Tibial nerve (tissue), 4 donors: ENCODE results near the gene DHRS1. TPM values are rescaled to one million over a fixed set of nuclear protein-coding genes. Genes with fewer than 3 reads are reported as not detected.
"Not testable (repeated sequence)": the region's sequence is repeated elsewhere in the genome, so short reads cannot be mapped to it uniquely, and the experiment has no call there.

Source experiments
- DNase-seq, 2 donors: peaks; one replicate each; pipeline ENCODE4 v3.0.0-alpha.2; 2019; ENCODE audit warnings: low spot score in 2 of 2
- H3K27ac ChIP-seq, 4 donors: fragments of 200-600 bp; sonication (generic) in 3 of 4; one replicate each; pipeline ENCODE4 v1.5.1; 2017 to 2019; ENCODE audit warnings: mild to moderate bottlenecking in 1 of 4
- H3K27me3 ChIP-seq, 2 donors: fragments of 200-600 bp; sonication (generic) in 1 of 2; one replicate each; pipeline versions ENCODE4 v1.5.1 to v1.6.0; 2017 to 2019
- H3K36me3 ChIP-seq, 3 donors: fragments of 200-600 bp; sonication (generic); one replicate each; pipeline ENCODE4 v1.5.1; 2018 to 2019
- H3K4me1 ChIP-seq, 4 donors: fragments of 200-600 bp; sonication (generic) in 3 of 4; one replicate each; pipeline ENCODE4 v1.5.1; 2017 to 2019
- H3K4me3 ChIP-seq, 4 donors: fragments of 200-600 bp; sonication (generic) in 3 of 4; one replicate each; pipeline ENCODE4 v1.5.1; 2017 to 2019; ENCODE audit warnings: mild to moderate bottlenecking in 1 of 4, moderate library complexity in 1 of 4
- H3K9me3 ChIP-seq, 4 donors: fragments of 200-600 bp; sonication (generic) in 3 of 4; one replicate each; pipeline ENCODE4 v1.5.1; 2017 to 2019
- EP300 ChIP-seq, 2 donors: sonication (generic); formaldehyde crosslinking; IDR thresholded peaks; one replicate each; pipeline ENCODE4 v1.6.1; 2017; ENCODE audit warnings: antibody characterized with exemption in 2 of 2, mild to moderate bottlenecking in 1 of 2
- POLR2A ChIP-seq, 2 donors: fragments of 450-650 bp; IDR thresholded peaks; one replicate each; pipeline ENCODE4 v1.6.1; 2017; ENCODE audit warnings: antibody characterized with exemption in 2 of 2, mild to moderate bottlenecking in 2 of 2, moderate library complexity in 2 of 2
- WGBS, 2 donors: methylation state at CpG; one replicate each; pipeline ENCODE4 v1.1.5; 2018; 5-methylcytosine and 5-hydroxymethylcytosine counted together
- total RNA-seq, 4 donors: library from RNA; depleted of rRNA; stranded (reverse); fragments of >200 nt; gene quantifications; one replicate each; pipeline ENCODE4 v1.1.0, GENCODE V29; 2016
- TF ChIP-seq, protein P1 (sequence below), 5 experiments: fragments of 200-600 bp in 3 of 5; fragments of 450-650 bp in 2 of 5; sonication (generic) in 3 of 5; IDR thresholded peaks; one replicate each; pipeline ENCODE4 v1.5.1; 2016 to 2019; ENCODE audit warnings: antibody characterized with exemption in 5 of 5, mild to moderate bottlenecking in 3 of 5, moderate library complexity in 2 of 5

Gene DHRS1
- total RNA-seq, 4 donors from 2014 or later: 15.7 to 43.5 (median 22.6) TPM

DNA sequence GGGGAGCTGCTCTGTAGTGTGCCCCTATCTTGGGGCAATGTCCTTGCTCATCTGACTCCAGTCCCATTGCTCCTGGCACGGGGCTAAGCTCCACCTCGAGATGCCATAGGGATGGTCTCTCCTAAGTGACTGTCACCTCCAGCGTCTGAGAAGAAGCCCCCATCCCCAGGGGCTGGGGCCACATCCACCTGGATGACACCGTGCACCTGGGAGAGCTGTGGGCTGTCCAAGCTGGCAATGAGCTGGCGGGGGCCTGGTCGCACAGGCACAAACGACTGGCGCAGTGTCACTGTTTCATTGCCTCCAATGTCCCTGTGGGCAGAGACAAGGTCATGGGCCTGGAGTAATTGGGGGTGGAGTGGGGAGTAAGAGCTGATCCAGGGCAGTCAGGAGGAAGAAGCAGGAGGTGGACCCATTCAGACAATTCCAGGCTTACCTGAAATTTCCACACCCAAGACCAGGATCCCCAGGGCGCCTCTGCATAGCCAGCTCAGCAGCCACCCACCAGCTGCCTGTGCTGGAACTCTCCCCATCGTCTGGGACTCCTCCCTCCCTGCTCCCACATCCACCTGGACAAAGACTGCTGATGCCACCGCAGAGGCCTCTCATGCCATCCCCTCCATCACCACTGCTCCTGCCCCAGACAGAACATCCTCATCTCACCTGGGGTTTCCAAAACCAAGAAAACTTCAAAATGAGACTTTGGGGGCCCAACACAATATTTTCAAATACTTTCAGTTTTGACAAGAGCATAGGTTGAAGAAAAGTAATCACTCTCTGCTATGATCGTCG is 50.2 kb downstream of the DHRS1 start:
- no peaks in the 10 kb centered on the region for H3K27me3 ChIP-seq
- DNase-seq: no peak
- 71 to 78% methylated on average over 12 to 13 of the region's 13 CpGs for WGBS, 2 donors
- TF ChIP-seq POLR2A (IDR thresholded peaks at IDR 0.05): no peak
- no peak overlapping the region for H3K27ac ChIP-seq
- no peak overlapping the region for H3K4me3 ChIP-seq
- no peaks in the 10 kb centered on the region for H3K9me3 ChIP-seq
- H3K36me3 ChIP-seq: peaks cover 0 to 40% (median 0%) of the 10 kb centered on the region in 3 donors
- H3K4me1 ChIP-seq: no peaks in the 10 kb centered on the region

DNA sequence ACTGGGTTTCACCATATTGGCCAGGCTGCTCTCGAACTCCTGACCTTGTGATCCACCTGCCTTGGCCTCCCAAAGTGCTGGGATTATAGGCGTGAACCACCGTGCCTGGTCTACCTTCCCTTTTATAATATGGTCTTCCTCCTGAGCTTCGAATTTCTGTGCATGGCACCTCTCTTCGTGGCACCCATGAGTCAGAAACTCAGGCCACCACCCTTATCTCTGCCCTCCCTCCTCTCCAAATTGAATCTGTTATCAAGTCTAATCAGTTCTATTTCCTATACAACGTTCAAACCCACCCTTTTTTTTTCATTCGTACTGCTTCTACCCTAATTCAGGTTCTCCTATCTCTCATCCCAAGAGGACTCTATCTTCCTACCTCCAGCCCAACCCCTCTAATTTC is 52.2 kb downstream of the DHRS1 start:
- peaks cover 0 to 20% (median 0%) of the 10 kb centered on the region in 3 donors for H3K36me3 ChIP-seq
- TF ChIP-seq, protein P1, sequence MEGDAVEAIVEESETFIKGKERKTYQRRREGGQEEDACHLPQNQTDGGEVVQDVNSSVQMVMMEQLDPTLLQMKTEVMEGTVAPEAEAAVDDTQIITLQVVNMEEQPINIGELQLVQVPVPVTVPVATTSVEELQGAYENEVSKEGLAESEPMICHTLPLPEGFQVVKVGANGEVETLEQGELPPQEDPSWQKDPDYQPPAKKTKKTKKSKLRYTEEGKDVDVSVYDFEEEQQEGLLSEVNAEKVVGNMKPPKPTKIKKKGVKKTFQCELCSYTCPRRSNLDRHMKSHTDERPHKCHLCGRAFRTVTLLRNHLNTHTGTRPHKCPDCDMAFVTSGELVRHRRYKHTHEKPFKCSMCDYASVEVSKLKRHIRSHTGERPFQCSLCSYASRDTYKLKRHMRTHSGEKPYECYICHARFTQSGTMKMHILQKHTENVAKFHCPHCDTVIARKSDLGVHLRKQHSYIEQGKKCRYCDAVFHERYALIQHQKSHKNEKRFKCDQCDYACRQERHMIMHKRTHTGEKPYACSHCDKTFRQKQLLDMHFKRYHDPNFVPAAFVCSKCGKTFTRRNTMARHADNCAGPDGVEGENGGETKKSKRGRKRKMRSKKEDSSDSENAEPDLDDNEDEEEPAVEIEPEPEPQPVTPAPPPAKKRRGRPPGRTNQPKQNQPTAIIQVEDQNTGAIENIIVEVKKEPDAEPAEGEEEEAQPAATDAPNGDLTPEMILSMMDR (IDR thresholded peaks at IDR 0.05): no peak
- TF ChIP-seq EP300 (IDR thresholded peaks at IDR 0.05) (no peak), POLR2A (IDR thresholded peaks at IDR 0.05) (no peak)
- no peaks in the 10 kb centered on the region for H3K9me3 ChIP-seq
- no peak overlapping the region for H3K4me3 ChIP-seq
- no peaks in the 10 kb centered on the region for H3K27me3 ChIP-seq
- no peak for DNase-seq
- WGBS, 2 donors: 70 to 81% methylated on average over 7 of the region's 7 CpGs
- no peak overlapping the region for H3K27ac ChIP-seq
- H3K4me1 ChIP-seq: peaks cover 0 to 9% (median 7%) of the 10 kb centered on the region in 4 donors

DNA sequence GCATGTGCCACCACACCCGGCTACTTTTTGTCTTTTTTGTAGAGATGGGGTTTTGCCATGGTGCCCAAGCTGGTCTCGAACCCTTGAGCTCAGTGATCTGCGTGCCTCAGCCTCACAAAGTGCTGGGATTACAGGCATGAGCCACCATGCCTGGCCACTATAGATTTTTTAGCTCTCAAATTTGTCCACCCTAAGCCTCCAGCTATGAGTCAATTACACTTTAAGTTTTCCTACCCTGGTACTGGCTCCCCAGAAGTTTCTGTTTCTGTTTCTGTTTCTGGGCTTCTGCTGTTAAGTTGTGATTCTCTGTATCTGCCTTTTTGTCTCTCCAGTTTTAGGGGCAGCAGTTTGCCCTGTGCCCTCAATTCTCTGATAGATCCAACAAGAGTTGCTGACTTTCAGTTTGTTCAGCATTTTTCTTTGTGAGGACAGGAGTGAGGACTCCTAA is 52.8 kb downstream of the DHRS1 start:
- no peak overlapping the region for H3K4me3 ChIP-seq
- peaks cover 0 to 9% (median 7%) of the 10 kb centered on the region in 4 donors for H3K4me1 ChIP-seq
- peaks cover 0 to 15% (median 0%) of the 10 kb centered on the region in 3 donors for H3K36me3 ChIP-seq
- peak overlapping the region in 1 of 4 donors; percentile 28 for H3K27ac ChIP-seq
- H3K9me3 ChIP-seq: no peaks in the 10 kb centered on the region
- TF ChIP-seq POLR2A (IDR thresholded peaks at IDR 0.05) (no peak), EP300 (IDR thresholded peaks at IDR 0.05) (no peak)
- TF ChIP-seq, protein P1 (IDR thresholded peaks at IDR 0.05): no peak
- no peak for DNase-seq
- no peaks in the 10 kb centered on the region for H3K27me3 ChIP-seq
- 78 to 88% methylated on average over 3 of the region's 3 CpGs for WGBS, 2 donors

DNA sequence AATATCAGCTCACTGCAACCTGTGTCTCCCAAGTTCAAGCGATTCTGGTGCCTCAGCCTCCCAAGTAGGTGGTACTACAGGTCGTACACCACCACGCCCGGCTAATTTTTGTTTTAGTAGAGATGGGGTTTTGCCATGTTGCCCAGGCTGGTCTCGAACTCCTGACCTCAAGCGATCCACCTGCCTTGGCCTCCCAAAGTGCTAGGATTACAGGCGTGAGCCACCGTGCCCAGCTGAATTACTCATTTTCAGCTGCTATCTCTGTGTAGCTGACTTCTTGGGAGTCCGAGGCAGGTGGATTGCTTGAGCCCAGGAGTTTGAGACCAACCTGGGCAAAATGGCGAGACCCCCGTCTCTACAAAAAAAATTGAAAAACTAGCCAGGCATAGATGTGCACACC is 54.2 kb downstream of the DHRS1 start:
- 85 to 93% methylated on average over 11 of the region's 11 CpGs for WGBS, 2 donors
- not testable (repeated sequence) for DNase-seq

DNA sequence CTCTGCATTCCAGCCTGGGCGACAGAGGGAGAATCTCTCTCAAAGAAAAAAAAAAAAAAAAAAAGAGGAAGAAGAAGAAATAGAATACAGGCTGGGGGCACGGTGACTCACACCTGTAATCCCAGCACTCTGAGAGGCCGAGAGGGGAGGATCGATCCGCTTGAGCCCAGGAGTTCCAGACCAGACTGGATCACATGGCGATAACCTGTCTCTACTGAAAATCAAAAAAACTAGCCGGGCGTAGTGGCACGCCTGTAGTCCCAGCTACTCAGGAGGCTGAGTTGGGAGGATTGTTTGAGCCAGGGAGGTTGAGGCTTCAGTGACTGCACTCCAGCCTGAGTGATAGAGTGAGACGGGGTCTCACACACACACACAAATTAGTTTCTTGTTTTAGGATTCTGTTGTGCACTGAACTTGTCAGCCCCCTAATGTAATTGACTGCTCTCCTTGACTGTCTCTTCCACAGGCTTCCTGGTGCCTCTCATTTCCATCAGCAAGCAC is 56.2 kb downstream of the DHRS1 start:
- 61 to 71% methylated on average over 10 of the region's 10 CpGs for WGBS, 2 donors
- Histone ChIP-seq H3K27me3 (no peaks in the 10 kb centered on the region), H3K4me1 (peaks cover 0 to 43% (median 30%) of the 10 kb centered on the region in 4 donors), H3K9me3 (no peaks in the 10 kb centered on the region), H3K36me3 (peaks cover 6 to 28% (median 9%) of the 10 kb centered on the region in 3 donors), H3K4me3 (peak overlapping the region; percentile 55 to 83 (median 76)), H3K27ac (peak overlapping the region; percentile 92 to 100 (median 100))
- no peak for DNase-seq
- TF ChIP-seq, protein P1 (IDR thresholded peaks at IDR 0.05): no peak
- TF ChIP-seq POLR2A (IDR thresholded peaks at IDR 0.05): no peak
- no peak for TF ChIP-seq EP300 (IDR thresholded peaks at IDR 0.05)

More for the DNA sequence above, 54.2 kb downstream of the DHRS1 start:
- H3K4me3 ChIP-seq, H3K9me3 ChIP-seq, H3K27ac ChIP-seq, H3K27me3 ChIP-seq: not testable (repeated sequence)
- Histone ChIP-seq H3K4me1 (peaks cover 0 to 23% (median 21%) of the 10 kb centered on the region in 4 donors), H3K36me3 (peaks cover 3 to 18% (median 4%) of the 10 kb centered on the region in 3 donors)

DNA sequence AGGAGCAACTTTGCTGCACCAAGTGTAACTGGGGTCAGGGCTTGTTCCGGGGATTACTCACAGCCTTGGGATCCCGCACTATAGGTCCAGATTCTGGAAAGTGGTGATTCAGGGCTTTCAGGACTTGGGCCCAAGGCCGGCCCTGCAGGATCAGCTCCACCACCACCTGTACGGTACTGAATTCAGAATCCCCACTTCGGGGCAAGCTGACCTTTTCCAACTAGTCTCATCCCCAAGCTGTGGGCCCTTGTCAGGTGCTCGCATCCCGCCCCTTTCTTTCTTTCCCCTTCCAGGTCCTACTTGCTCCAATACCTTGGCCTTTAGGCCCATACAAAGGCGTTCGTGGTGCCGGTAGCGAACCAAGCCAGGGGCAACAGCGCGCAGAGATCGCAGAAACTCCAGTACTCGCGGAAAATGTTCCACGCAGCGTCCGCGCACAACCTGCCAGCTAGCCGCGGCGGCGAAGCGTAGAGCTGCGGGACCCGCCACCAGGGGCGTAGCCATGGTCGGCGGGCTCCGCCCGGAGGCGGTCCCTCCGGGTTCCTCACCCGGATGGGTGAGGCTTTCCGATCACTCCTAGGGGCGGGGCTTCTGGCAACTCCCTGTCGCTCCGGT is 57.6 kb downstream of the DHRS1 start:
- peak; percentile 77 to 83 for DNase-seq
- TF ChIP-seq EP300 (IDR thresholded peaks at IDR 0.05): no peak
- TF ChIP-seq, protein P1 (IDR thresholded peaks at IDR 0.05): peak; percentile 56 to 82 (median 80)
- H3K4me1 ChIP-seq: peaks cover 0 to 49% (median 30%) of the 10 kb centered on the region in 4 donors
- H3K36me3 ChIP-seq: peaks cover 6 to 42% (median 9%) of the 10 kb centered on the region in 3 donors
- no peaks in the 10 kb centered on the region for H3K9me3 ChIP-seq
- no peaks in the 10 kb centered on the region for H3K27me3 ChIP-seq
- peak overlapping the region; percentile 92 to 100 (median 100) for H3K27ac ChIP-seq
- WGBS, 2 donors: 1 to 3% methylated on average over 24 to 36 of the region's 39 CpGs
- peak overlapping the region; percentile 55 to 83 (median 76) for H3K4me3 ChIP-seq
